Astrocyte (in vitro differentiated cells and primary cell): ENCODE results near the gene CAMK2D. TPM values are rescaled to one million over a fixed set of nuclear protein-coding genes. Genes with fewer than 3 reads are reported as not detected.

Experiments
- DNase-seq: peaks from one replicate; pipeline ENCODE4 v3.0.0-alpha.2; 2010; ENCODE audit warnings: low read depth
- FAIRE-seq: peaks from 2 replicates; lab custom pipeline; 2011; peaks lifted over from hg19 to GRCh38; lab: Jason Lieb, UNC
- H2AFZ ChIP-seq: 2 replicates; pipeline ENCODE4 v1.6.0; 2012; ENCODE audit warnings: low read depth, low read length, inconsistent platforms
- H3K27ac ChIP-seq: 2 replicates; pipeline ENCODE4 v1.5.1; 2011; ENCODE audit warnings: low read depth, low read length, inconsistent platforms
- H3K27me3 ChIP-seq: 2 replicates; pipeline ENCODE4 v1.6.0; 2011; ENCODE audit warnings: low read length, inconsistent platforms; ENCODE audit not compliant: insufficient read depth
- H3K36me3 ChIP-seq: 2 replicates; pipeline ENCODE4 v1.5.1; 2011; ENCODE audit warnings: low read length, inconsistent platforms; ENCODE audit not compliant: insufficient read depth
- H3K4me1 ChIP-seq: 2 replicates; pipeline ENCODE4 v1.5.1; 2011; ENCODE audit warnings: low read length, inconsistent platforms; ENCODE audit not compliant: insufficient read depth
- H3K4me2 ChIP-seq: 2 replicates; pipeline ENCODE4 v1.6.0; 2012; ENCODE audit warnings: low read length, inconsistent platforms
- H3K4me3 ChIP-seq: 2 replicates; pipeline ENCODE4 v1.5.1; 2011; ENCODE audit warnings: low read depth, mild to moderate bottlenecking, low read length, inconsistent platforms; ENCODE audit not compliant: insufficient read depth
- H3K79me2 ChIP-seq: 2 replicates; pipeline ENCODE4 v1.6.0; 2012; ENCODE audit warnings: mild to moderate bottlenecking, low read length, inconsistent platforms; ENCODE audit not compliant: insufficient read depth
- H3K9ac ChIP-seq: 2 replicates; pipeline ENCODE4 v1.6.0; 2012; ENCODE audit warnings: mild to moderate bottlenecking, low read length, inconsistent platforms
- H3K9me3 ChIP-seq: 2 replicates; pipeline ENCODE4 v1.5.1; 2012; ENCODE audit warnings: low read depth, mild to moderate bottlenecking, low read length, inconsistent platforms; ENCODE audit not compliant: insufficient read depth
- H4K20me1 ChIP-seq: 2 replicates; pipeline ENCODE4 v1.6.0; 2012; ENCODE audit warnings: low read length, inconsistent platforms; ENCODE audit not compliant: insufficient read depth
- H3K27ac Mint-ChIP-seq: one replicate; pipeline ENCODE4 v1.8.0; 2021; ENCODE audit warnings: mild to moderate bottlenecking, mixed read lengths; ENCODE audit not compliant: unreplicated experiment
- H3K27me3 Mint-ChIP-seq: one replicate; pipeline ENCODE4 v1.8.0; 2021; ENCODE audit warnings: low read depth, mixed read lengths; ENCODE audit not compliant: unreplicated experiment
- H3K36me3 Mint-ChIP-seq: one replicate; pipeline ENCODE4 v1.8.0; 2021; ENCODE audit warnings: low read depth, mixed read lengths; ENCODE audit not compliant: unreplicated experiment
- H3K4me1 Mint-ChIP-seq: one replicate; pipeline ENCODE4 v1.8.0; 2021; ENCODE audit warnings: low read depth, mixed read lengths; ENCODE audit not compliant: unreplicated experiment
- H3K4me3 Mint-ChIP-seq: one replicate; pipeline ENCODE4 v1.8.0; 2021; ENCODE audit warnings: mild to moderate bottlenecking, moderate library complexity, mixed read lengths; ENCODE audit not compliant: unreplicated experiment
- H3K9me3 Mint-ChIP-seq: one replicate; pipeline ENCODE4 v1.8.0; 2021; ENCODE audit warnings: mild to moderate bottlenecking, mixed read lengths; ENCODE audit not compliant: unreplicated experiment
- CTCF ChIP-seq: IDR thresholded peaks from 2 replicates; pipeline ENCODE4 v1.5.1; 2011; ENCODE audit warnings: low read depth, mild to moderate bottlenecking, inconsistent platforms, low read length, moderate library complexity; ENCODE audit not compliant: insufficient read depth
- EZH2 ChIP-seq: IDR thresholded peaks from 2 replicates; pipeline ENCODE4 v1.6.1; 2012; ENCODE audit warnings: mild to moderate bottlenecking, low read length, inconsistent platforms; ENCODE audit not compliant: insufficient read depth
- total RNA-seq: library from RNA; stranded (reverse); gene quantifications from 2 replicates; pipeline ENCODE4 v1.2.1, GENCODE V29; 2021

CAMK2D gene
- total RNA-seq, 1 donor from 2014 or later: 80.8 TPM

GRCh38 chr4:113769744-113770143, 8.2 kb upstream of the CAMK2D start:
- Histone ChIP-seq H3K4me3 (no peak overlapping the region), H3K9ac (no peak overlapping the region), H3K27me3 (no peaks in the 10 kb centered on the region), H4K20me1 (no peaks in the 10 kb centered on the region), H3K36me3 (no peaks in the 10 kb centered on the region), H3K4me1 (no peaks in the 10 kb centered on the region), H3K79me2 (no peaks in the 10 kb centered on the region), H2AFZ (no peak overlapping the region), H3K9me3 (no peaks in the 10 kb centered on the region), H3K4me2 (no peak overlapping the region), H3K27ac (no peak overlapping the region)
- Mint-ChIP-seq H3K9me3 (peaks cover 5% of the 10 kb centered on the region), H3K36me3 (no peaks in the 10 kb centered on the region), H3K4me3 (no peak overlapping the region), H3K27me3 (no peaks in the 10 kb centered on the region), H3K4me1 (no peaks in the 10 kb centered on the region), H3K27ac (no peak overlapping the region)
- FAIRE-seq (no peak), DNase-seq (no peak)
- TF ChIP-seq CTCF: no peak
- no peak for TF ChIP-seq EZH2

- no peak overlapping the region for H3K27ac ChIP-seq
- DNase-seq (peak; percentile 27), FAIRE-seq (no peak)
- no peaks in the 10 kb centered on the region for H3K79me2 ChIP-seq
- H2AFZ ChIP-seq: no peak overlapping the region
- H3K9me3 Mint-ChIP-seq: peaks cover 5% of the 10 kb centered on the region
- no peaks in the 10 kb centered on the region for H3K27me3 Mint-ChIP-seq
- H4K20me1 ChIP-seq: no peaks in the 10 kb centered on the region
- H3K9me3 ChIP-seq: no peaks in the 10 kb centered on the region
- H3K4me3 Mint-ChIP-seq: no peak overlapping the region
- no peak overlapping the region for H3K9ac ChIP-seq
- H3K27me3 ChIP-seq: no peaks in the 10 kb centered on the region
- H3K27ac Mint-ChIP-seq: no peak overlapping the region
- no peaks in the 10 kb centered on the region for H3K36me3 Mint-ChIP-seq
- H3K36me3 ChIP-seq: no peaks in the 10 kb centered on the region
- H3K4me2 ChIP-seq: no peak overlapping the region
- no peak overlapping the region for H3K4me3 ChIP-seq
- TF ChIP-seq EZH2: no peak
- no peak for TF ChIP-seq CTCF
- H3K4me1 Mint-ChIP-seq: no peaks in the 10 kb centered on the region
- H3K4me1 ChIP-seq: no peaks in the 10 kb centered on the region
Observed at GRCh38 chr4:113768952-113769351, 7.4 kb upstream of the CAMK2D start.

GRCh38 chr4:113766882-113767281, 5.3 kb upstream of the CAMK2D start:
- Histone ChIP-seq H3K27me3 (no peaks in the 10 kb centered on the region), H3K79me2 (no peaks in the 10 kb centered on the region), H3K27ac (no peak overlapping the region), H3K36me3 (no peaks in the 10 kb centered on the region), H2AFZ (no peak overlapping the region), H3K4me2 (no peak overlapping the region), H3K9me3 (no peaks in the 10 kb centered on the region), H3K4me3 (no peak overlapping the region), H3K4me1 (peaks cover 4% of the 10 kb centered on the region), H4K20me1 (no peaks in the 10 kb centered on the region), H3K9ac (no peak overlapping the region)
- TF ChIP-seq CTCF (no peak), EZH2 (no peak)
- no peak overlapping the region for H3K27ac Mint-ChIP-seq
- H3K36me3 Mint-ChIP-seq: no peaks in the 10 kb centered on the region
- H3K27me3 Mint-ChIP-seq: no peaks in the 10 kb centered on the region
- DNase-seq (no peak), FAIRE-seq (no peak)
- H3K4me3 Mint-ChIP-seq: no peak overlapping the region
- peaks cover 3% of the 10 kb centered on the region for H3K9me3 Mint-ChIP-seq
- no peaks in the 10 kb centered on the region for H3K4me1 Mint-ChIP-seq
